Right atrium auricular region (tissue), 2 donors: ENCODE data around the gene NT5DC1. TPM values are rescaled to one million over a fixed set of nuclear protein-coding genes. Genes with fewer than 3 reads are reported as not detected.

Experiments
- DNase-seq: peaks from one replicate; pipeline ENCODE4 v3.0.0-alpha.2; 2019; ENCODE audit warnings: low spot score
- H3K27ac ChIP-seq, 2 donors: fragments of 200-600 bp; sonication (generic); 1 replicate in 1 of 2; 2 replicates in 1 of 2; pipeline ENCODE4 v1.5.1; 2016 to 2019
- H3K27me3 ChIP-seq, 2 donors: fragments of 200-600 bp; sonication (generic); one replicate each; pipeline versions ENCODE4 v1.5.1 to v1.6.0; 2017 to 2019
- H3K36me3 ChIP-seq: fragments of 200-600 bp; sonication (generic); one replicate; pipeline ENCODE4 v1.5.1; 2016
- H3K4me1 ChIP-seq, 2 donors: fragments of 200-600 bp; sonication (generic); one replicate each; pipeline versions ENCODE4 v1.5.1 to v1.6.0; 2017 to 2019
- H3K4me3 ChIP-seq, 2 donors: fragments of 200-600 bp; sonication (generic); 1 replicate in 1 of 2; 2 replicates in 1 of 2; pipeline ENCODE4 v1.5.1; 2017 to 2019; ENCODE audit warnings: mild to moderate bottlenecking in 1 of 2, moderate library complexity in 1 of 2
- H3K9me3 ChIP-seq, 2 donors: fragments of 200-600 bp; sonication (generic); one replicate each; pipeline ENCODE4 v1.5.1; 2019
- total RNA-seq, 2 donors: library from RNA; depleted of rRNA; stranded (reverse); fragments of >200 nt; gene quantifications; one replicate each; pipeline ENCODE4 v1.1.0, GENCODE V29; 2016
- TF ChIP-seq, protein P1 (sequence below), 2 donors: fragments of 200-600 bp; sonication (generic); IDR thresholded peaks; one replicate each; pipeline ENCODE4 v1.5.1; 2019; ENCODE audit warnings: antibody characterized with exemption in 2 of 2

NT5DC1 gene
- total RNA-seq, 2 donors from 2014 or later: 11.2 to 22.6 TPM

- Histone ChIP-seq H3K4me3 (no peak within 1 kb of the TSS), H3K9me3 (no peaks in the 10 kb centered on the region), H3K36me3 (peaks cover 4% of the 10 kb centered on the region), H3K4me1 (peaks cover 0 to 4% of the 10 kb centered on the region in 2 donors), H3K27ac (no peak within 1 kb of the TSS), H3K27me3 (no peaks in the 10 kb centered on the region)
- DNase-seq: no peak
- TF ChIP-seq, protein P1, sequence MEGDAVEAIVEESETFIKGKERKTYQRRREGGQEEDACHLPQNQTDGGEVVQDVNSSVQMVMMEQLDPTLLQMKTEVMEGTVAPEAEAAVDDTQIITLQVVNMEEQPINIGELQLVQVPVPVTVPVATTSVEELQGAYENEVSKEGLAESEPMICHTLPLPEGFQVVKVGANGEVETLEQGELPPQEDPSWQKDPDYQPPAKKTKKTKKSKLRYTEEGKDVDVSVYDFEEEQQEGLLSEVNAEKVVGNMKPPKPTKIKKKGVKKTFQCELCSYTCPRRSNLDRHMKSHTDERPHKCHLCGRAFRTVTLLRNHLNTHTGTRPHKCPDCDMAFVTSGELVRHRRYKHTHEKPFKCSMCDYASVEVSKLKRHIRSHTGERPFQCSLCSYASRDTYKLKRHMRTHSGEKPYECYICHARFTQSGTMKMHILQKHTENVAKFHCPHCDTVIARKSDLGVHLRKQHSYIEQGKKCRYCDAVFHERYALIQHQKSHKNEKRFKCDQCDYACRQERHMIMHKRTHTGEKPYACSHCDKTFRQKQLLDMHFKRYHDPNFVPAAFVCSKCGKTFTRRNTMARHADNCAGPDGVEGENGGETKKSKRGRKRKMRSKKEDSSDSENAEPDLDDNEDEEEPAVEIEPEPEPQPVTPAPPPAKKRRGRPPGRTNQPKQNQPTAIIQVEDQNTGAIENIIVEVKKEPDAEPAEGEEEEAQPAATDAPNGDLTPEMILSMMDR (IDR thresholded peaks at IDR 0.05): no peak
Observed at GRCh38 chr6:116126032-116126431, 25.4 kb downstream of the NT5DC1 start, which contains the start of gene COL10A1. COL10A1 (minus strand) TSS chr6:116126132; CDS start chr6:116125492, 640 bp downstream.

DNA sequence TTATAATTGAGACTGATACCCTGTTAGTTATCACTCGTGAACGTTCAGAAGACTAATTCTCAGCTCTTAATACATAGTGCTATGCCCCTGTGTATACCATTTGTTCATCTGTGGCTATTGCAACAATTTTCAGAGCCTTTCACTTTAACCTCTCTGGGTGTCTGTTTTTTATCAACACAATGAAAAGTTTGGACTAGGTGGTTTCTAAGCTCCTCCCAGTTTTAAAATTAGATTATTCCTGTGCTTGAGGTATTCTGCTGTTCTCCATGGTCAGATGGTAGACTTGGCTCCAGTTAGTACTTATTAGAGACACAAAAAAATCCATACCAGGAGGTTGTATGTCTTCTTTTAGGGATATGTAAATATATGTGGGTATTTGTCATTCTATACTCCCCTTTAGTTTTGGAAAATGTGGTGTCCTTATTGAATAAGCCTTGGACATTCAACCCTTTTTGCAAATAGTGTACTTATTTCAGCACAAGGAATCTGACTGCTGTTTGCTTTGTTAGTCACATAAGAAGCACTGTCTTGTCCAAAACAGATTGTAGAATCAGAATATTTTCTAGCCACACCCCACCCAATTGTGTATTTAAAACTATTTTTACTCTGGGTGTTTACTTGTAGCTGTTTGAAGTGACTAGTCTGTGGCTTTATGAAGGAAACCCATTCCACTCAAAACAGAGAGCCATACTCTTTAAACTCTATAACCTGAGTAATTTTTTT lies 27.3 kb downstream of the NT5DC1 start:
- no peaks in the 10 kb centered on the region for H3K36me3 ChIP-seq
- no peaks in the 10 kb centered on the region for H3K27me3 ChIP-seq
- TF ChIP-seq, protein P1 (IDR thresholded peaks at IDR 0.05): no peak
- peaks cover 0 to 4% of the 10 kb centered on the region in 2 donors for H3K4me1 ChIP-seq
- no peak for DNase-seq
- H3K4me3 ChIP-seq: no peak overlapping the region
- no peak overlapping the region for H3K27ac ChIP-seq
- no peaks in the 10 kb centered on the region for H3K9me3 ChIP-seq

DNA sequence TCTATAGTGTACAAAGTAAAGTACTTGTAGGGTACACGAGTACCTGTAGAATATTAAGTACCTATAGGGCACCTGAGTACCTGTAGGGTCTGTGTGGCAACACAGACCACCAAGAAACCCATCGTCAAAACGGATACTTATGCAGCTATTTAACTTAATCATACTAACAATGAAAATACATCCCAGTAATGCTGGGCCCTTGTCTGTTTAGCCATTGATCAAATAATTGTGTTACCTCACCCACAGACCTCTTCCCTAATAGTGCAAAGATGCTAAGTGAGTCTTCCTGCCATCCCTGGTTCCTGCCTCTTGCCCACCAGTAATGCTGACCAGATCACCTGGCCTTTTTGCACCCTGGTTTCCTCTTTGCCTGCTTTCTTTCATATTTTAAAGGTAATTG lies 32.8 kb downstream of the NT5DC1 start:
- no peak overlapping the region for H3K27ac ChIP-seq
- H3K36me3 ChIP-seq: no peaks in the 10 kb centered on the region
- H3K9me3 ChIP-seq: no peaks in the 10 kb centered on the region
- no peaks in the 10 kb centered on the region for H3K4me1 ChIP-seq
- DNase-seq: no peak
- no peaks in the 10 kb centered on the region for H3K27me3 ChIP-seq
- H3K4me3 ChIP-seq: no peak overlapping the region
- TF ChIP-seq, protein P1 (IDR thresholded peaks at IDR 0.05): no peak

- Histone ChIP-seq H3K4me1 (no peaks in the 10 kb centered on the region), H3K27me3 (no peaks in the 10 kb centered on the region), H3K36me3 (no peaks in the 10 kb centered on the region), H3K9me3 (no peaks in the 10 kb centered on the region), H3K27ac (no peak overlapping the region), H3K4me3 (no peak overlapping the region)
- DNase-seq: no peak
- TF ChIP-seq, protein P1 (IDR thresholded peaks at IDR 0.05): no peak
Observed at GRCh38 chr6:116136373-116136772, 35.7 kb downstream of the NT5DC1 start.

DNA sequence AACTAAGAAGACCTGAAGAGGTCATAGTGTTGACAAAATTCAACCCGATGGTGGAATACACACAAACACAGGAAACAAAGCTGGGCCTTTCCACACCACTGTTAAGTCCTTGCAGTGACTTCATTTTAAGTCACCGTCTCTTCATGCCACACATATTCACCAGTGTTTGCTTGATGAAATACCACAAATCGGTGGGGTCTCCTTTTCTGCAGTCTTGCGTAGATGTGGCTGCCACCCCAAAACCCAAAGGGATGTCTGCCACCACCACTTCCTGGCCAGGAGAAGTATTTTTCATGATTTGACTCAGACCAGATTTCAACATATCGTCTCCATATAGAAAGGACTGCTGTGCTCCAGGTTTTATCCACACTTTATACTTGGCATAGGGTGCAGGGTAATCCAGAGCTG lies 36.3 kb downstream of the NT5DC1 start:
- TF ChIP-seq, protein P1 (IDR thresholded peaks at IDR 0.05): no peak
- Histone ChIP-seq H3K27me3 (no peaks in the 10 kb centered on the region), H3K4me3 (no peak overlapping the region), H3K27ac (no peak overlapping the region), H3K36me3 (no peaks in the 10 kb centered on the region), H3K4me1 (no peaks in the 10 kb centered on the region), H3K9me3 (no peaks in the 10 kb centered on the region)
- DNase-seq: no peak

DNA sequence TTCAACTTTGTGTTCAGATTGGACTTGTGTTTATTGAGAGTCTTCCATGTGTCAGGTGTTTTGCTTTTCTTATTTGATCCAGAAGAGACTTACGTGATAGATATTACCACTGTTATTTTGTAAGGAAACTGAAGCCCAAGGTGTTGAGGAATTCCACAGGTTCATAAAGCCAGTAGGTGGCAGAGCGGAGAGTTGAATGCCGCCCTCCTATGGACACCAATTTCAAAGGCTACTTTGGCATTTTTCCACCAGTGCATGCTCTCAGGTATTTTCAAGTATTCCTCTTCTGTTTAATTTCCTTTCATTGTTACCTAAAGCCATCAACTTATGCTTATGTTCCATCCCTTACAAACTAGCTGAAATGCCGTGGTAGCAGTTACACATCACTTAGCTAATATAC lies 39.3 kb downstream of the NT5DC1 start:
- H3K4me3 ChIP-seq: no peak overlapping the region
- H3K27ac ChIP-seq: no peak overlapping the region
- H3K9me3 ChIP-seq: no peaks in the 10 kb centered on the region
- no peaks in the 10 kb centered on the region for H3K27me3 ChIP-seq
- no peaks in the 10 kb centered on the region for H3K4me1 ChIP-seq
- DNase-seq: no peak
- TF ChIP-seq, protein P1 (IDR thresholded peaks at IDR 0.05): no peak
- H3K36me3 ChIP-seq: no peaks in the 10 kb centered on the region
